CD4-positive, alpha-beta T cell treated with Interleukin-15 for 1 hour (primary cell): ENCODE measurements around the gene CCDC85C.

Experiments used
- DNase-seq: peaks from one replicate; pipeline ENCODE4 v3.0.0-alpha.2; 2020

Gene CCDC85C

GRCh38 chr14:99587460-99588278 is 16.3 kb downstream of the CCDC85C start:
- no peak for DNase-seq

- DNase-seq, result no peak
These were observed 17.1 kb downstream of the CCDC85C start for GRCh38 chr14:99586761-99587459.

GRCh38 chr14:99586054-99586760 is 17.8 kb downstream of the CCDC85C start:
- no peak for DNase-seq

DNA sequence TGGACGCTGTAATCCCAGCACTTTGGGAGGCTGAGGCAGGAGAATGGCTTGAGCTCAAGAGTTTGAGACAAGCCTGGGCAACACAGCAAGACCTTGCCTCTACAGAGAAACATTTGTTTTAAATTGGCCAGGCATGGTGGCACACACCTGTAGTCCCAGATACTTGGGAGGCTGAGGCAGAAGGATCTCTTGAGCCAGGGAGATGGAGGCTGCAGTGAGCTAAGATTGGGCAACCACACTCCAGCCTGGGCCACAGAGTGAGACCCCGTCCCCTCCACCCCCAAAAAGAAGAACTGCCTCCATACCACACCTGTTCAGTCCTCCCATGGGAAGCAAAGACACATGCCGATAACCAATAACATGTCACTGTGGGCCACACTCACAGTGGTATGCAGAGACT is 19.2 kb downstream of the CCDC85C start:
- no peak for DNase-seq

GRCh38 chr14:99581938-99582337 is 22.1 kb downstream of the CCDC85C start:
- no peak for DNase-seq

- DNase-seq, result no peak
These were observed 22.6 kb downstream of the CCDC85C start for GRCh38 chr14:99581374-99581773.

DNA sequence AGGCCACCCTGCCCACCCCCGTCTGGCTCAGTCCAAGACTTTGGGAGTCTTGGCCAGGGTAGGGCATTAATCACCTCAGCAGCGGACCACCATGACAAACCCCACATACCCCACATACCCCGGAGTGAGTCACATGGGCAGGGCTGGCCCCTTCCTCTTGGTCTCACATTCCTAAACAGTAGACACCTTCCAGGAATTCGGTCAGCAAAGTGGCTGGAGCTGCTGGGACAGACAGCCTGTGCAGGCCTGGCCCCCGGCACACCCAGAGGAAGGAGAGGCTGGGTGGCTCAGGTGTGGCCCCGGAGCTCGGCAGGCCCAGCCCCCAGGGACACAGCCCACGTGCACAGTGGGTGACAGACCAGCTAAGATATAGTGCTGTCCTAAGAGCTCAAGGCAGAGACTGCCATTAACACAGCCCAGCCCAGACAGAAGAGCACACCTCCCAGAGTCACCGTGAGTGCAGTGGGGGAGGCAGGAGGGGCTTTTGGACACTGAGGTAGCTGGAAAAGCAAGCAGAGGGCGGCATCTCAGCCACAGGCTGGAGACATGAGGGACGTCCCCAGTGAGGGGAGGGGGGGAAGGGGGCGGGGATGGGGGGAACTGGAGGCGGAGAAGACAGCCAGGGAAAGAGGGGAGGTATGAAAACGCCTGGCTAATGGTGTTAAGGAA is 24.0 kb downstream of the CCDC85C start:
- no peak for DNase-seq

- DNase-seq, result no peak
These were observed 24.7 kb downstream of the CCDC85C start for GRCh38 chr14:99579120-99579836.

- no peak for DNase-seq
These were observed 25.4 kb downstream of the CCDC85C start for GRCh38 chr14:99578541-99579101.

DNA sequence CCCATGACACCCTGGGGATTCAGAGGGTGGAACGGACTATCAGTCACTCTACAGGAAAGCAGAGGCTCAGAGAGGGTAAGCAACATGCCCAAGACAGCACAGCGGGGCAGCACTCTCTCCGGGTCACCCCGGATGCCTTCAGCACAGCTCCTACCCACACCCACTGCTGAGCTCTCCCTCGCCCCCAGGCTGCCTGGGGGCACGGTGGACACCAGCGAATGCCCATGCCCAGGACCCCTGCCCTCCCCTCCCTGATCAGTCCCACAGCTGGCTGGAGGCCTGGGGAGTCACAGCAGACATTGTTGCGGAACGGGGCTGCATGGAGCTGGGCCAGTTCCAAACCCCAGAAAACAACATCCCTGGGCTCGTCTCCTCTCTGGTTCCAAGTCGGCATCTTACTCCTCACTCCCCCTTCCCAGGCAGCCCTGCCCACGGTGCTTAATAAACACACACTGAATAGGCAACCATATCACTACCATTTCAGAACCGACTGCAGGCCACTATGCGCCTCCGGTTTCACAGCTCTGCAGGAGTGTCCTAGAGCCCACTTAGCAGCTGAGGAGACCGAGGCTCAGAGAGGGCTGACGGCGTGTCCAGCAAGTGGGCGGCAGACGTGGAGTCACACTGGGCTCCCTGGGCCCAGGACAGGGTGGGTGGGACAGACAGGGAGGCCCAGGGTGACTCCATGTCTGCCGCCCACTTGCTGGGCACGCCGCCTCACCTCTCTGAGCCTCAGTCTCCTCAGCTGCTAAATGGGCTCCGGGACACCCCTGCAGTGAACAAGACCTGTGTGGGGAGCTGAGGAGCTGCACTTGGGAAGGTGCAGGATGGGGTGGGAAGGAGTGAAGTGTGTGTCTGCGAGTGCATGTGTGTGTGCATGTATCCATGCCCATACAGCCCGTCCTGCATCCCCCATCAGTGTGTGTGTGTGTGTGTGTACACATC is 27.0 kb downstream of the CCDC85C start:
- DNase-seq, result no peak

- DNase-seq, result no peak
These were observed 27.7 kb downstream of the CCDC85C start for GRCh38 chr14:99576304-99576703.

DNA sequence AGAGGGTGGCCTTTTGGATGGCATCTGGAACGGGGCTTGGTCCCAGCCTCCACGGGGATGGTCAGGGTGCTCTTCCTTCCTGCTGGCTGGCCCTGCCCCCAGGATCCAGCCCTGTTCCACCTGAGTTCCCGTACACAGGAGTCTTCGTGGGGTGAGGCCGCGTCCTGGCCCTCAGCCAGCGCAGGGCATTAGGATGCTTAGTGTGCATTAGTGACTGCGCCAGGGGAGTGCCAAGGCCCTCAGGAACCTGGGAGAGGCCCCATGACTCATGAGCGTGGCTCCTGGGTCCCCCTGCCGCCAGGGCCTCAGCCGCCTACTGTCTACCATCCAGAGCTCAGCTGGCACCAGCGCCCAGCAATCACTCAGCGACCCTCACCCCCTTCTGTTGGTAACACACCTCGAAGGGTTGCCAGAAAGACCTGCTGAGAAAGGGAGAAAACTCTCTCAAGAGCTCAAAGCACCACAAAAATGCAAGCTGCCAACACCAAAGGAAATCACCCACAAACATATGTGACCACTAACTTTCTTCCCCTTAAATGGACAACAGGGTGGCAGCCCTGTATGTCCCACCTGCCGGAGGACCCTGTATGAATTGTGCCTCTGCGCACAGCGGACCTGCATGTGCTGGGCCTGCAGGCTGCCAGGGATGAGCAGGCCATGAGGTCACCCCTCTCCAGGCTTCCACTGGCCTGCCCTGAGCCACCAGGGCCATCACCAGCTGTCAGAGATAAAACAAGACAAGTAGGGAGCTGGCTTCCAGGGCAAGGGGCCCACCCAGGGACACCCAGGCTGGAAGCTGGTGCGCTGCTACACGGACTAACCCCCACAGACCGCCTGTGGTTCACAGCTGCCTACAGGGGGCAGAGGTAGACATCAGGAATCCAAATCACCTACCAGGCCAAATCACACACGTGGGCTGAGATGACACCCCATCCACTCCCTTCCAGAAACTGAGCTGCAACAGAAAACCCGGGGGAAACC is 28.7 kb downstream of the CCDC85C start:
- no peak for DNase-seq

DNA sequence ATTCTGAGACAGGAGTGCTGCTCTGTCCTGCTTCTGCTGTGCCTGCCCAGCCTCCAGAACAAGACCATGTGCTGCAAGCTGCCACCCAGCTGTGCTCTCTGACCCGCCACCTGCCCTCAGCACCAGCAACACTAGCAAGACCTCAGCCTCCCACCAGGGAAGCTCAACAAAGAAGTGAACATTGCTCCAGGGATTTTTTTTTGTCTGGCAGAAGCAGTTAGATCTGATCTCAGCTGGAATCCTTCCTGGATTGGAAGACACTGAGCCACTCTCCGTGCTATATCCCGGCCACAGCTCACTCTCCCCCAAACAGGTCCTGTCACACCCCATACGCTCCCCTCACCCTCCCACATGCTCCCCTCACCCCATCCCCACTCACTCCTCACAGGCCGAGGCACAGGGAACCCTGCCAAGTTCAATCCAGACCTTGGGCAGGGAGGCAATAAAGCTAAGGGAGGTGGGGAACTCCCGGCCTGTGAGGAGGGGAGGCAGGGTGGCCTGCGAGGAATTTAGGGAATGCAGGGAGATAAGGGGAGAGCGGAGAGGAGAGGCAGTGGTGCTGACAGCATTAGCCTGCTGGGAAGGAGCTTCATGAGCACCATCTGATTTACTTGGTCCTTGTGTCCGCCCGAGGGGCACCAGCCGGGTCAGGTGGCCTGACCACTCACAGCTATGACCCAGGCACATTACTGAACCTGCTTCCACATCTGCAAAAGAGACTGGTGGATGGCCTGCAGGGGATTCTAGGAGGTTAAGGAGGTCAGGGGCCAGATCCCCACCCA is 29.7 kb downstream of the CCDC85C start:
- DNase-seq, result no peak

GRCh38 chr14:99573436-99574098 is 30.4 kb downstream of the CCDC85C start:
- DNase-seq, result no peak

DNA sequence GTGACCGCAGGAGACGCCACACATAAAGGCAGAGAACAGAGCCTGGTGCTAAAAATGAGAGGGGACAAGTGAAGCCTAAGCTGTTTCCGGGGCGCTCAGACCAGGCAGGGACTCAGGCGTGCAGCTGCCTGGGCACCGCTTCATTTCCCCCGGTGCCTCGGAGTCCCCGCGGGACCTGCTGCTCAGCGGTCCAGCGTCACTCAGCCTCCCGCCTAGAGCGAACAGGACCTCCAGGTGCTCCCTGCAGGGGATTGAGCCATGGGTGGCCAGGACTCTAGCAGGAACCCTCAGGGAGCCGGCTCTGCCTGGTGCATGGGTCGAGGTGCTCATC is 31.0 kb downstream of the CCDC85C start:
- DNase-seq, result no peak

DNA sequence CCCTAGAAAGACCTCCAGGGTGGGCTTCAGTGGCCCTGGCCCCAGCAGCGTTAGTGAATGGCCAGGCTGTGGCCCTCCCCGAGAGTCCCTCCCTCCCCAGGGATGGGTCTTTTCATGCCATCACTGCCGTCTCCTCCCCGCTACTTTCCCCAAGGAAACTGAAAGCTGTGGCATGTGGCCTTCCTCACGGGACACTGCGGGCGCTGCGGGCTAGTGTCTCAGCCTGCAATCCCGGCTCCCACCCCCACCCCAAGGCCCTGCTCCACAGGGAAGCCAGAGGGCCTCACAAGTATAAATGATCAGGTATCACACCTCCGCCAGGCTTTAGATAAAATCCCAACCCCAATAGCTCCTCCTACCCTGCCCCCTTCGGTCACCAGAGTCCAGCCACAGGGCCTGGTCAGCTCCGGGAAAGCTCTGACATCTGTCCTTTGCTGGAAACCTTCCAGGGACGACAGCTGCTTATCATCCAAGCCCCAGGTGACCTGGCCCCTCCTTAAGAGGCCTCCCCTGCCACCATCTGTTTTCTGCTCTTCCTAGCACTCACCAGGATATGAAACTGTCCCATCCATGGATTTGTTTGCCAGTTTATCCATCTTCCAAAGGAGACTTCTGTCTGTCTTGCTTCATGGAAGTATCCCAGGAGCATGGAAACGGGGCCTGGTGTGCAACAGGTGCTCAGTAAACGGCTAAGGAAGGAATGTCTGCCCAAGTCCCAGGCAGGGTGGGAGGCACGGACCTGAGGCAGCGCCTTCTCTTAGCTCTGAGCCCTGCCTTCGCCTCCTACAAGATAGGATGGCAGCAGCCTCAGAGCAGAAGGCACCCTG is 31.6 kb downstream of the CCDC85C start:
- DNase-seq, result no peak

- DNase-seq, result no peak
These were observed 32.6 kb downstream of the CCDC85C start for GRCh38 chr14:99571303-99571986.
